Activated naive CD8-positive, alpha-beta T cell treated with anti-CD3 and anti-CD28 coated beads, Interleukin-2, amount 10 ng/mL, durations not matched to agents 7 days and 5 days (primary cell): Measurements from ENCODE around the gene LYPLA2. TPM values are rescaled to one million over a fixed set of nuclear protein-coding genes. Genes with fewer than 3 reads are reported as not detected.
A peak's percentile ranks its signal among the peaks of the same experiment; 100 is the strongest.

Experiments used
- ATAC-seq: fragments of 150-1000 bp; cut with Tn5 transposase; one replicate; pipeline ENCODE4 v1.10.0; 2021; ENCODE audit warnings: low read depth, moderate library complexity
- POLR2A ChIA-PET: fragments of 350-600 bp; sonication (Branson Sonifier 250); formaldehyde crosslinking; loops from one replicate; lab custom pipeline; 2021; ENCODE audit warnings: antibody characterized with exemption; lab: Charles Lee
- DNase-seq: peaks from one replicate; pipeline ENCODE4 v3.0.0; 2021
- H3K27ac Mint-ChIP-seq: one replicate; pipeline ENCODE4 v1.8.0; 2022; ENCODE audit warnings: mild to moderate bottlenecking, mixed read lengths
- H3K27me3 Mint-ChIP-seq: one replicate; pipeline ENCODE4 v1.8.0; 2022; ENCODE audit warnings: mild to moderate bottlenecking, moderate library complexity, mixed read lengths
- H3K36me3 Mint-ChIP-seq: one replicate; pipeline ENCODE4 v1.8.0; 2021; ENCODE audit warnings: mild to moderate bottlenecking, mixed read lengths
- H3K4me1 Mint-ChIP-seq: one replicate; pipeline ENCODE4 v1.8.0; 2021; ENCODE audit warnings: mixed read lengths
- H3K4me3 Mint-ChIP-seq: one replicate; pipeline ENCODE4 v1.8.0; 2022; ENCODE audit warnings: mild to moderate bottlenecking, moderate library complexity, mixed read lengths
- H3K9me3 Mint-ChIP-seq: one replicate; pipeline ENCODE4 v1.8.0; 2021; ENCODE audit warnings: mixed read lengths
- total RNA-seq, 2 experiments: library from RNA; stranded (reverse); gene quantifications; one replicate each; pipeline ENCODE4 v1.2.3, GENCODE V29; 2021

LYPLA2 gene
- 10 to 100 TPM; 67.0 to 82.5 TPM for total RNA-seq

- peak; percentile 87 for DNase-seq
- H3K4me3 Mint-ChIP-seq = peak within 1 kb of the TSS; percentile 98
- peaks cover 12% of the 10 kb centered on the region for H3K4me1 Mint-ChIP-seq
- POLR2A ChIA-PET = interaction anchor here (0.7 to 3.9 kb wide), 8 partner anchors 10 to 263 kb away, joined by 3 to 62 read pairs (median 4); partner anchors contain the start of genes ELOA, GALE, HMGCL and PITHD1
- peaks cover 31% of the 10 kb centered on the region for H3K36me3 Mint-ChIP-seq
- no peaks in the 10 kb centered on the region for H3K27me3 Mint-ChIP-seq
- no peaks in the 10 kb centered on the region for H3K9me3 Mint-ChIP-seq
- ATAC-seq = peak; percentile 92
- H3K27ac Mint-ChIP-seq = peak within 1 kb of the TSS; percentile 98
Measured at GRCh38 chr1:23790696-23791515, at the start of gene LYPLA2. Gene LYPLA2, plus strand, starts transcription at chr1:23791145. Its CDS starts 1,538 bp downstream, at chr1:23792683.

GRCh38 chr1:23741609-23742008 lies 49.3 kb upstream of the LYPLA2 start:
- Mint-ChIP-seq H3K27ac (peak overlapping the region; percentile 93), H3K4me1 (peaks cover 29% of the 10 kb centered on the region), H3K9me3 (no peaks in the 10 kb centered on the region), H3K4me3 (peak overlapping the region; percentile 89), H3K36me3 (no peaks in the 10 kb centered on the region), H3K27me3 (peaks cover 3% of the 10 kb centered on the region)
- ATAC-seq (no peak), DNase-seq (no peak)
- POLR2A ChIA-PET = no interaction called here

GRCh38 chr1:23742670-23743286 lies 48.2 kb upstream of the LYPLA2 start:
- ATAC-seq (peak; percentile 23), DNase-seq (no peak)
- peaks cover 38% of the 10 kb centered on the region for H3K4me1 Mint-ChIP-seq
- peaks cover 3% of the 10 kb centered on the region for H3K36me3 Mint-ChIP-seq
- peak overlapping the region; percentile 89 for H3K4me3 Mint-ChIP-seq
- peaks cover 3% of the 10 kb centered on the region for H3K27me3 Mint-ChIP-seq
- POLR2A ChIA-PET = interaction anchor here (0.7 to 3.5 kb wide), 13 partner anchors 8 to 238 kb away, joined by 3 to 27 read pairs (median 4); partner anchors contain the start of genes PITHD1, PNRC2, RPL11 and SRSF10
- H3K27ac Mint-ChIP-seq = peak overlapping the region; percentile 93
- H3K9me3 Mint-ChIP-seq = no peaks in the 10 kb centered on the region

- POLR2A ChIA-PET = interaction anchor here (0.6 to 3.5 kb wide), 19 partner anchors 8 to 262 kb away, joined by 3 to 27 read pairs (median 4); partner anchors contain the start of genes PITHD1, PNRC2, RPL11 and SRSF10
- Mint-ChIP-seq H3K27ac (peak within 1 kb of the TSS; percentile 93), H3K9me3 (no peaks in the 10 kb centered on the region), H3K36me3 (peaks cover 3% of the 10 kb centered on the region), H3K4me3 (peak within 1 kb of the TSS; percentile 92), H3K27me3 (no peaks in the 10 kb centered on the region), H3K4me1 (peaks cover 44% of the 10 kb centered on the region)
- DNase-seq (peak; percentile 87), ATAC-seq (peak; percentile 95)
Measured at GRCh38 chr1:23743287-23744152, 47.4 kb upstream of the LYPLA2 start, which contains the start of gene ELOA. Gene ELOA, plus strand, starts transcription at chr1:23743471. Its CDS starts 33 bp downstream, at chr1:23743504.

- Mint-ChIP-seq H3K27ac (no peak overlapping the region), H3K36me3 (peaks cover 6% of the 10 kb centered on the region), H3K4me1 (peaks cover 47% of the 10 kb centered on the region), H3K4me3 (peak overlapping the region; percentile 92), H3K9me3 (no peaks in the 10 kb centered on the region), H3K27me3 (no peaks in the 10 kb centered on the region)
- POLR2A ChIA-PET = interaction anchor here (0.6 to 3.5 kb wide), 3 partner anchors 54 to 205 kb away, joined by 4 to 27 read pairs (median 6); partner anchors contain the start of gene RPL11
- no peak for DNase-seq
- no peak for ATAC-seq
Measured at GRCh38 chr1:23745515-23745914, 45.4 kb upstream of the LYPLA2 start.

- Mint-ChIP-seq H3K27ac (no peak overlapping the region), H3K27me3 (no peaks in the 10 kb centered on the region), H3K9me3 (no peaks in the 10 kb centered on the region), H3K4me1 (peaks cover 37% of the 10 kb centered on the region), H3K4me3 (no peak overlapping the region), H3K36me3 (peaks cover 16% of the 10 kb centered on the region)
- DNase-seq (no peak), ATAC-seq (no peak)
- POLR2A ChIA-PET = no interaction called here
Measured at GRCh38 chr1:23748016-23748415, 42.9 kb upstream of the LYPLA2 start.

GRCh38 chr1:23751050-23751814 lies 39.7 kb upstream of the LYPLA2 start:
- POLR2A ChIA-PET = interaction anchor here (1.0 to 1.6 kb wide), 2 partner anchors 8 to 27 kb away, joined by 3 to 4 read pairs; partner anchors contain the start of genes ELOA and PITHD1
- Mint-ChIP-seq H3K4me3 (no peak overlapping the region), H3K27ac (no peak overlapping the region), H3K4me1 (peaks cover 19% of the 10 kb centered on the region), H3K9me3 (no peaks in the 10 kb centered on the region), H3K27me3 (no peaks in the 10 kb centered on the region), H3K36me3 (peaks cover 25% of the 10 kb centered on the region)
- DNase-seq (no peak), ATAC-seq (peak; percentile 74)

GRCh38 chr1:23751815-23752200 lies 39.1 kb upstream of the LYPLA2 start:
- peaks cover 23% of the 10 kb centered on the region for H3K36me3 Mint-ChIP-seq
- POLR2A ChIA-PET = interaction anchor here (1.0 to 1.6 kb wide), 2 partner anchors 9 to 27 kb away, joined by 3 to 4 read pairs; partner anchors contain the start of genes ELOA and PITHD1
- peaks cover 16% of the 10 kb centered on the region for H3K4me1 Mint-ChIP-seq
- no peak overlapping the region for H3K27ac Mint-ChIP-seq
- H3K27me3 Mint-ChIP-seq = no peaks in the 10 kb centered on the region
- no peaks in the 10 kb centered on the region for H3K9me3 Mint-ChIP-seq
- ATAC-seq = no peak
- H3K4me3 Mint-ChIP-seq = no peak overlapping the region
- DNase-seq = no peak

- ATAC-seq (no peak), DNase-seq (no peak)
- Mint-ChIP-seq H3K27me3 (no peaks in the 10 kb centered on the region), H3K4me1 (peaks cover 8% of the 10 kb centered on the region), H3K27ac (no peak overlapping the region), H3K36me3 (peaks cover 22% of the 10 kb centered on the region), H3K9me3 (no peaks in the 10 kb centered on the region), H3K4me3 (no peak overlapping the region)
- POLR2A ChIA-PET = interaction anchor here (1.6 kb wide), 1 partner anchor 25 kb away, joined by 4 read pairs; the partner anchor contains the start of gene PITHD1
Measured at GRCh38 chr1:23752909-23753308, 38.0 kb upstream of the LYPLA2 start.

- no peaks in the 10 kb centered on the region for H3K4me1 Mint-ChIP-seq
- POLR2A ChIA-PET = no interaction called here
- H3K27me3 Mint-ChIP-seq = no peaks in the 10 kb centered on the region
- no peak overlapping the region for H3K27ac Mint-ChIP-seq
- no peak for DNase-seq
- no peak overlapping the region for H3K4me3 Mint-ChIP-seq
- no peak for ATAC-seq
- H3K36me3 Mint-ChIP-seq = peaks cover 16% of the 10 kb centered on the region
- no peaks in the 10 kb centered on the region for H3K9me3 Mint-ChIP-seq
Measured at GRCh38 chr1:23756676-23757075, 34.3 kb upstream of the LYPLA2 start.

GRCh38 chr1:23757812-23758211 lies 33.1 kb upstream of the LYPLA2 start:
- POLR2A ChIA-PET = interaction anchor here (0.6 to 0.7 kb wide), 4 partner anchors 14 to 200 kb away, joined by 3 to 5 read pairs (median 4); partner anchors contain the start of gene RPL11
- no peaks in the 10 kb centered on the region for H3K4me1 Mint-ChIP-seq
- no peak overlapping the region for H3K4me3 Mint-ChIP-seq
- H3K36me3 Mint-ChIP-seq = peaks cover 15% of the 10 kb centered on the region
- no peak for ATAC-seq
- no peak overlapping the region for H3K27ac Mint-ChIP-seq
- H3K27me3 Mint-ChIP-seq = no peaks in the 10 kb centered on the region
- DNase-seq = no peak
- no peaks in the 10 kb centered on the region for H3K9me3 Mint-ChIP-seq

GRCh38 chr1:23759277-23759676 lies 31.7 kb upstream of the LYPLA2 start:
- ATAC-seq (no peak), DNase-seq (no peak)
- H3K27me3 Mint-ChIP-seq = no peaks in the 10 kb centered on the region
- no peak overlapping the region for H3K4me3 Mint-ChIP-seq
- peaks cover 13% of the 10 kb centered on the region for H3K36me3 Mint-ChIP-seq
- H3K4me1 Mint-ChIP-seq = peaks cover 2% of the 10 kb centered on the region
- no peak overlapping the region for H3K27ac Mint-ChIP-seq
- POLR2A ChIA-PET = no interaction called here
- H3K9me3 Mint-ChIP-seq = no peaks in the 10 kb centered on the region
